22Rv1 (cell line): Measurements from ENCODE around the gene MAGOHB.
"Not testable (repeated sequence)": the region's sequence is repeated elsewhere in the genome, so short reads cannot be mapped to it uniquely, and the experiment has no call there.

Source experiments
- H3K27ac ChIP-seq: fragments of 450-650 bp; 2 replicates; pipeline ENCODE4 v1.5.1; 2017
- ZFX ChIP-seq: fragments of 450-650 bp; IDR thresholded peaks from 2 replicates; pipeline ENCODE4 v1.6.1; 2017; ENCODE audit warnings: antibody characterized with exemption, borderline replicate concordance
- TF ChIP-seq, protein P1 (sequence below): fragments of 450-650 bp; IDR thresholded peaks from 2 replicates; pipeline ENCODE4 v1.5.1; 2017; ENCODE audit warnings: mild to moderate bottlenecking

MAGOHB gene

DNA sequence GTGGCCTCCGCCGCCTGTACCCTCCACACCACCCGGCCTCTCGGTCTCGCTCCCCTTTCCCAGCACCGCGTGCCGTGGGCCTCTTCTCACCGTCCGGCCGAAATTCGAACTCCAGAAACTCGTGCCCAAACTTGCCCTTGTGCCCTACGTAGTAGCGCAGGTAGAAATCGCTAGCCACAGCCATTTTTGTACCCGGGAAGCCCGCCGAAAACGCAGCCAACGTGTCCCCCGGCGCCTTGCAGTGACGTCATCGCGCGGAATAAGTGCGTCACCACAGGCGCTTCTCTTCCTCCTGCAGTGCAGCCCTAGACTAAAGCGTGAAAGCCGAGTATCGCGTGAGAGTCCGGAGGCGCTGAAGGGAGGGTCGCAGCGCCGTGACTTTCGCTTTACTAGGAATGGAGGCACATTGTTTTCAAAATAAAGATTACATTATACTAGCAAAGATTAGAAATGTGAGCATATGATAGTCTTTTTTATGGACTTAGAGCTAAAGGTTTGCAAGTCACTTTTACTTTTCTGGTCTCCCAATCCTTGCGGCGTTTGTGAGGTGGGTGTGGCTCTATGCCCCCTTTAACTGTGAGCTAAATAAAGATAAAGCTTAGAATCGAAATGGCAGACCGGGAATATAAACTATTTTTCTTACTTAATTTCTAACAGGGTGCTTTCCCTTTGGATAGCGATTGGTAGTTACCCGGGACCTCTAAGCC, at the start of gene MAGOHB:
TSS of gene MAGOHB (minus strand) at position 261 of the 707 bp plus-strand sequence. CDS start at position 184, 77 bp downstream.
- no peak for TF ChIP-seq ZFX
- TF ChIP-seq, protein P1, sequence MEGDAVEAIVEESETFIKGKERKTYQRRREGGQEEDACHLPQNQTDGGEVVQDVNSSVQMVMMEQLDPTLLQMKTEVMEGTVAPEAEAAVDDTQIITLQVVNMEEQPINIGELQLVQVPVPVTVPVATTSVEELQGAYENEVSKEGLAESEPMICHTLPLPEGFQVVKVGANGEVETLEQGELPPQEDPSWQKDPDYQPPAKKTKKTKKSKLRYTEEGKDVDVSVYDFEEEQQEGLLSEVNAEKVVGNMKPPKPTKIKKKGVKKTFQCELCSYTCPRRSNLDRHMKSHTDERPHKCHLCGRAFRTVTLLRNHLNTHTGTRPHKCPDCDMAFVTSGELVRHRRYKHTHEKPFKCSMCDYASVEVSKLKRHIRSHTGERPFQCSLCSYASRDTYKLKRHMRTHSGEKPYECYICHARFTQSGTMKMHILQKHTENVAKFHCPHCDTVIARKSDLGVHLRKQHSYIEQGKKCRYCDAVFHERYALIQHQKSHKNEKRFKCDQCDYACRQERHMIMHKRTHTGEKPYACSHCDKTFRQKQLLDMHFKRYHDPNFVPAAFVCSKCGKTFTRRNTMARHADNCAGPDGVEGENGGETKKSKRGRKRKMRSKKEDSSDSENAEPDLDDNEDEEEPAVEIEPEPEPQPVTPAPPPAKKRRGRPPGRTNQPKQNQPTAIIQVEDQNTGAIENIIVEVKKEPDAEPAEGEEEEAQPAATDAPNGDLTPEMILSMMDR, result no peak
- peak within 1 kb of the TSS; percentile 86 for H3K27ac ChIP-seq

DNA sequence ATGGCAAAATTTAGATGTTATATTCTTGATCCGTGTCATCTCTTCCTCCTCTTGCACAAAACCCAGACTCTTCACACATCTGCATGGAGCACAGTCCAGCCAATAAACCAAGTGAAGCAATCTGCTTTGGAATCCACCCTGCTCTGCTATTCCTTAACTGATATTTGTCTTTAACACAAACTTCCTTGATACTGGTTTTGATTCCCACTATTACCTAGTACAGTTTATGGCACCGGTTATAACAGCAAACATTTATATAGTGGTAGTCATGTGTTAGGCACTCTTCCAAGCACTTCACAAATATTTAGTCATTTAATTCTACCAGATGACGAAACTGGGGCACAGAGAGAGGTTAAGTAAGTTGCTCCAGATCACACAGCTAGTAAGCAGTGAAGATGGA, 47.9 kb upstream of the MAGOHB start:
- TF ChIP-seq, protein P1, result no peak
- H3K27ac ChIP-seq, result peak overlapping the region; percentile 26

DNA sequence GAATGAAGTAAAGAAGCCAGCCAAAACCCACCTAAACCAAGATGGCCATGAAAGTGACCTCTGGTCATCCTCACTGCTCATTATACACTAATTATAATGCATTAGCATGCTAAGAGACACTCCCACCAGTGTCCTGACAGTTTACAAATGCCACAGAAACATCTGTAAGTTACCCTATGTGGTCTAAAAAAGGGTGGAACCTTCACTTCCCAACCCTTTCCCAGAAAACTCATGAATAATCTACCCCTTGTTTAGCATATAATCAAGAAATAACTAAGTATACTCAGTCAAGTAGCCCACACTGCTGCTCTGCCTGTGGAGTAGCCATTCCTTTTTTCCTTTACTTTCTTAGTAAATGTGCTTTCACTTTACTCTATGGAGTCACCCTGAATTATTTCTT, 40.6 kb upstream of the MAGOHB start:
- TF ChIP-seq, protein P1, result no peak
- TF ChIP-seq ZFX, result no peak
- no peak overlapping the region for H3K27ac ChIP-seq

DNA sequence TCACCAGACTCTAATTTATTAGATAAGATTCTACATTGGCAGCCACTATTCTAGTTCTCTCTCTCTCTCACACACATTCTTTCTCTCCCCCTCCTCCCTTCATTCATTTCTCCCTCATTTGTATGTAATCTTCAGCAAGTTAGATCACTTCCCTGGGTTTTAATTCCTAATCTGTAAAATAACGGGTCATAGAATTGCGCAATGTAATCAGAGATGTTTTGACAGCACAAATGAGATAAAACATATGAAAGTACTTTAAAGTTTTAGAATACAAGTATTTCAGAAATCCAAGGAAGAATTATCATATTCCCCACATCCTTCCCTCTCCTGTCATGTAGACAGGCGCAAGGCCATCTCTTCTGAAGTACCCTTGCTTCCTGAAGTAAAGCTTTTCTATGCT, 38.8 kb upstream of the MAGOHB start:
- no peak overlapping the region for H3K27ac ChIP-seq
- TF ChIP-seq, protein P1, result no peak
- TF ChIP-seq ZFX, result no peak

DNA sequence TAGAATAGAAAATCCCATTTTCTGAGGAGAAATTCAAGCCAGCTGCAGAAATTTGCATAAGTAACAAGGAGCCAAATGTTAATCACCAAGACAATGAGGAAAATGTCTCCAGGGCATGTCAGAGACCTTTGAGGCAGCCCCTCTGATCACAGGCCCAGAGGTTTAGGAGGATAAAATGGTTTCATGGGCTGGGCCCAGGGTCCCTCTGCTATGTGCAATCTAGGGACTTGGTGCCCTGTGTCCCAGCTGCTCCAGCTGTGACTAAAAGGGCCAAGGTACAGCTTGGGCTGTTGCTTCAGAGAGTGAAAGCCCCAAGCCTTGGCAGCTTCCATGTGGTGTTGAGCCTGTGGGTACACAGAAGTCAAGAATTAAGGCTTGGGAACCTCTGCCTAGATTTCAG, 33.2 kb upstream of the MAGOHB start:
- not testable (repeated sequence) for H3K27ac ChIP-seq

DNA sequence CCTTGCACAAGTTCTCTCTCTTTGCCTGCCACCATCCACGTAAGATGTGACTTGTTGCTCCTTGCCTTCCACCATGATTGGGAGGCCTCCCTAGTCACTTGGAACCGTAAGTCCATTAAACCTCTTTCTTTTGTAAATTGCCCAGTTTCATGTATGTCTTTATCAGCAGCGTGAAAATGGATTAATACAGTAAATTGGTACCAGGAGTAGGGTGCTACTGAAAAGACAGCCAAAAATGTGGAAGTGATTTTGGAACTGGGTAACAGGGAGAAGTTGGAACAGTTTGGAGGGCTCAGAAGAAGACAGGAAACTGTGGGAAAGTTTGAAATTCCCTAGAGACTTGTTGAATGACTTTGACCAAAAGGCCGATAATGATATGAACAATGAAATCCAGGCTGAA, 32.5 kb upstream of the MAGOHB start:
- TF ChIP-seq, protein P1, result no peak
- no peak for TF ChIP-seq ZFX
- no peak overlapping the region for H3K27ac ChIP-seq

DNA sequence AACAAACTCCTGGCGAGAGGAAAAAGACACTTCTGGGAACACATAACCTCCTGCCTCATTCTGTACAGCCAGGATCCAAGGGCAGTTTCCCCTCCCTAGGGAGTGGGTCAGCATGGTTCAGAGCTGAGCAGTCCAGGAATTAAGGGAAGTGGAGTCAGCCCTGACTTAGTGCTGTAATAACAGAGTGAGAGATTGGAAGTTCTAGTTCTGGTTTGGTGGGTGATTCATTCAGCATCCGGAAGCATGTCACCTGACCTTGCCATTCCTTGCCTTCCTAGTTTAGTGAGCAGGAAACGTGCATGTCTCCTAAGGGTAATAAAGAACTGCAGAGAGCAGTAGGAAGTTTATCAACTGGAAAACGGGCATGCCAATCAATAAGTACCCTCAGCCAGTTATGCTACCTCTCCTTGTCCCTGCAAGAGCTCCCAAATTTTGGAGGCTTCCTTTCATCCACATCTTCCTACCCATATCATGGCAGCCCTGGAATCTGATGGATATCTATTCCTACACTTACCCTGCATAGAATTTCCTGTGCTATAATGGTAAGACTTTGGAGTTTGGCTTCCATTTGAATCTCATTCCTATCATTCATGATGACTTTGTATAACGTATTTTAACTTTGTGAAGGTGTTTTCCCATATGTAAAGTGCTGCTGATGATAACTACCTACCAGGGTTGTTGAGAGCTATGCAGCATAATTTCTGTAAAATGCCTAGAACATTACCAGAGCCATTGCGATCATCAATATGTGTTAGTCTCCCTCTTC, 28.5 kb upstream of the MAGOHB start:
- TF ChIP-seq, protein P1, result no peak
- TF ChIP-seq ZFX, result no peak
- no peak overlapping the region for H3K27ac ChIP-seq
